Measurements from ENCODE around the gene AKAP1.

The AKAP1 gene

GRCh38 chr17:57168695-57169094 is 83.6 kb downstream of the AKAP1 start:
- DNase-seq: no peak

- DNase-seq: no peak
Measured at GRCh38 chr17:57170866-57171265, 85.8 kb downstream of the AKAP1 start.
